BLaER1 treated with 17β-estradiol and CSF1 and Interleukin-3, amounts not matched to agents 10 nM and 100 nM (cell line): ENCODE data around the gene OR1L8.
"Not testable (repeated sequence)": the region's sequence is repeated elsewhere in the genome, so short reads cannot be mapped to it uniquely, and the experiment has no call there.

ENCODE experiments used
- H3K27ac ChIP-seq, 11 experiments: shearing (Covaris generic); formaldehyde crosslinking; 2 replicates each; pipeline ENCODE4 v1.8.1; 2022
- H3K27me3 ChIP-seq, 11 experiments: shearing (Covaris generic); formaldehyde crosslinking; 2 replicates each; pipeline ENCODE4 v1.8.1; 2022
- H3K36me3 ChIP-seq, 11 experiments: shearing (Covaris generic); formaldehyde crosslinking; 2 replicates each; pipeline ENCODE4 v1.8.1; 2022
- H3K4me1 ChIP-seq, 10 experiments: shearing (Covaris generic); formaldehyde crosslinking; 2 replicates each; pipeline ENCODE4 v1.8.1; 2022
- H3K4me2 ChIP-seq, 11 experiments: shearing (Covaris generic); formaldehyde crosslinking; 2 replicates each; pipeline ENCODE4 v1.8.1; 2022
- H3K4me3 ChIP-seq, 10 experiments: shearing (Covaris generic); formaldehyde crosslinking; 2 replicates each; pipeline ENCODE4 v1.8.1; 2022
- H3K9ac ChIP-seq, 11 experiments: shearing (Covaris generic); formaldehyde crosslinking; 2 replicates each; pipeline ENCODE4 v1.8.1; 2022
- H3K9me3 ChIP-seq, 11 experiments: shearing (Covaris generic); formaldehyde crosslinking; replicated peaks in 1 of 11; 2 replicates each; pipeline ENCODE4 v1.8.1; 2022
- H4K20me1 ChIP-seq, 11 experiments: shearing (Covaris generic); formaldehyde crosslinking; 2 replicates each; pipeline ENCODE4 v1.8.1; 2022
- Cebpa-rat ChIP-seq, 11 experiments: shearing (Covaris generic); IDR thresholded peaks; 2 replicates each; pipeline ENCODE4 v1.8.1; 2022

OR1L8 gene

GRCh38 chr9:122583284-122583683, at the start of gene OR1L8:
Gene OR1L8, minus strand, starts transcription at chr9:122583384. Its CDS starts 14,907 bp downstream, at chr9:122568477.
- not testable (repeated sequence) for H3K9me3 ChIP-seq, H3K4me3 ChIP-seq, H3K4me2 ChIP-seq, H3K36me3 ChIP-seq, H3K4me1 ChIP-seq, H3K27me3 ChIP-seq, H3K9ac ChIP-seq, H3K27ac ChIP-seq, H4K20me1 ChIP-seq

GRCh38 chr9:122619996-122620395, 36.8 kb upstream of the OR1L8 start:
- H3K27ac ChIP-seq = no peak overlapping the region
- H4K20me1 ChIP-seq = no peaks in the 10 kb centered on the region
- no peaks in the 10 kb centered on the region for H3K27me3 ChIP-seq
- no peak for TF ChIP-seq Cebpa-rat (IDR thresholded peaks at IDR 0.05)
- H3K4me2 ChIP-seq = no peak overlapping the region
- no peak overlapping the region for H3K4me3 ChIP-seq
- H3K36me3 ChIP-seq = no peaks in the 10 kb centered on the region
- H3K9ac ChIP-seq = no peak overlapping the region
- peaks cover 0 to 15% (median 7%) of the 10 kb centered on the region in 11 experiments; a peak in 8 of 22 replicates for H3K9me3 ChIP-seq
- H3K4me1 ChIP-seq = no peaks in the 10 kb centered on the region

- H4K20me1 ChIP-seq = no peaks in the 10 kb centered on the region
- H3K4me1 ChIP-seq = no peaks in the 10 kb centered on the region
- H3K9ac ChIP-seq = no peak within 1 kb of the TSS
- H3K27me3 ChIP-seq = no peaks in the 10 kb centered on the region
- H3K36me3 ChIP-seq = no peaks in the 10 kb centered on the region
- H3K9me3 ChIP-seq = peaks cover 0 to 7% (median 0%) of the 10 kb centered on the region in 11 experiments; a peak in 4 of 22 replicates
- no peak within 1 kb of the TSS for H3K4me3 ChIP-seq
- H3K4me2 ChIP-seq = no peak within 1 kb of the TSS
- TF ChIP-seq Cebpa-rat (IDR thresholded peaks at IDR 0.05) = no peak
- no peak within 1 kb of the TSS for H3K27ac ChIP-seq
Observed at GRCh38 chr9:122614362-122614761, 31.2 kb upstream of the OR1L8 start, which contains the start of gene OR1Q1. Gene OR1Q1, plus strand, starts transcription at chr9:122614738. Its CDS starts 0 bp downstream, at chr9:122614738.

- H3K4me3 ChIP-seq = no peak overlapping the region
- H3K4me2 ChIP-seq = no peak overlapping the region
- no peak overlapping the region for H3K9ac ChIP-seq
- no peaks in the 10 kb centered on the region for H3K9me3 ChIP-seq
- H4K20me1 ChIP-seq = no peaks in the 10 kb centered on the region
- no peaks in the 10 kb centered on the region for H3K4me1 ChIP-seq
- H3K36me3 ChIP-seq = no peaks in the 10 kb centered on the region
- H3K27ac ChIP-seq = no peak overlapping the region
- H3K27me3 ChIP-seq = no peaks in the 10 kb centered on the region
- no peak for TF ChIP-seq Cebpa-rat (IDR thresholded peaks at IDR 0.05)
Observed at GRCh38 chr9:122609804-122610203, 26.6 kb upstream of the OR1L8 start.

- TF ChIP-seq Cebpa-rat (IDR thresholded peaks at IDR 0.05) = no peak
- Histone ChIP-seq H3K4me2 (no peak overlapping the region), H3K27ac (no peak overlapping the region), H3K4me3 (no peak overlapping the region), H4K20me1 (no peaks in the 10 kb centered on the region), H3K9ac (no peak overlapping the region), H3K9me3 (peaks cover 3 to 6% (median 4%) of the 10 kb centered on the region in 11 experiments; a peak in 16 of 22 replicates), H3K4me1 (no peaks in the 10 kb centered on the region), H3K27me3 (no peaks in the 10 kb centered on the region), H3K36me3 (no peaks in the 10 kb centered on the region)
Observed at GRCh38 chr9:122606587-122606986, 23.4 kb upstream of the OR1L8 start.

- no peak for TF ChIP-seq Cebpa-rat (IDR thresholded peaks at IDR 0.05)
- Histone ChIP-seq H3K27me3 (no peaks in the 10 kb centered on the region), H3K9ac (no peak overlapping the region), H3K36me3 (no peaks in the 10 kb centered on the region), H3K4me1 (no peaks in the 10 kb centered on the region), H3K27ac (no peak overlapping the region), H3K9me3 (peaks cover 4 to 15% (median 6%) of the 10 kb centered on the region in 11 experiments; a peak in 16 of 22 replicates), H3K4me3 (no peak overlapping the region), H4K20me1 (no peaks in the 10 kb centered on the region), H3K4me2 (no peak overlapping the region)
Observed at GRCh38 chr9:122605691-122606090, 22.5 kb upstream of the OR1L8 start.

- no peak overlapping the region for H3K9ac ChIP-seq
- no peaks in the 10 kb centered on the region for H3K36me3 ChIP-seq
- no peaks in the 10 kb centered on the region for H3K4me1 ChIP-seq
- H4K20me1 ChIP-seq = no peaks in the 10 kb centered on the region
- no peaks in the 10 kb centered on the region for H3K27me3 ChIP-seq
- no peak overlapping the region for H3K4me2 ChIP-seq
- H3K27ac ChIP-seq = no peak overlapping the region
- peaks cover 0 to 15% (median 5%) of the 10 kb centered on the region in 11 experiments; a peak in 4 of 22 replicates for H3K9me3 ChIP-seq
- no peak for TF ChIP-seq Cebpa-rat (IDR thresholded peaks at IDR 0.05)
- H3K4me3 ChIP-seq = no peak overlapping the region
Observed at GRCh38 chr9:122580360-122580759, 2.8 kb downstream of the OR1L8 start.

- Histone ChIP-seq H3K4me2 (no peak overlapping the region), H3K4me1 (no peaks in the 10 kb centered on the region), H3K9me3 (peaks cover 0 to 15% (median 5%) of the 10 kb centered on the region in 11 experiments; a peak in 4 of 22 replicates), H3K27ac (no peak overlapping the region), H3K4me3 (no peak overlapping the region), H4K20me1 (no peaks in the 10 kb centered on the region), H3K27me3 (no peaks in the 10 kb centered on the region), H3K9ac (no peak overlapping the region), H3K36me3 (no peaks in the 10 kb centered on the region)
- TF ChIP-seq Cebpa-rat (IDR thresholded peaks at IDR 0.05) = no peak
Observed at GRCh38 chr9:122579874-122580273, 3.3 kb downstream of the OR1L8 start.

GRCh38 chr9:122572456-122572855, 10.7 kb downstream of the OR1L8 start:
- H3K4me1 ChIP-seq = no peaks in the 10 kb centered on the region
- H3K36me3 ChIP-seq = no peaks in the 10 kb centered on the region
- H3K27me3 ChIP-seq = no peaks in the 10 kb centered on the region
- H3K4me3 ChIP-seq = no peak overlapping the region
- no peak overlapping the region for H3K9ac ChIP-seq
- TF ChIP-seq Cebpa-rat (IDR thresholded peaks at IDR 0.05) = no peak
- H3K9me3 ChIP-seq = peaks cover 0 to 9% (median 0%) of the 10 kb centered on the region in 11 experiments; a peak in 3 of 22 replicates
- H3K27ac ChIP-seq = no peak overlapping the region
- no peaks in the 10 kb centered on the region for H4K20me1 ChIP-seq
- no peak overlapping the region for H3K4me2 ChIP-seq

GRCh38 chr9:122567901-122568300, 15.3 kb downstream of the OR1L8 start:
- no peaks in the 10 kb centered on the region for H3K4me1 ChIP-seq
- H3K4me3 ChIP-seq = no peak overlapping the region
- H3K4me2 ChIP-seq = no peak overlapping the region
- H3K9me3 ChIP-seq = peaks cover 6 to 16% (median 10%) of the 10 kb centered on the region in 11 experiments; a peak in 11 of 22 replicates
- no peaks in the 10 kb centered on the region for H3K27me3 ChIP-seq
- no peak overlapping the region for H3K9ac ChIP-seq
- no peaks in the 10 kb centered on the region for H3K36me3 ChIP-seq
- no peak for TF ChIP-seq Cebpa-rat (IDR thresholded peaks at IDR 0.05)
- H4K20me1 ChIP-seq = no peaks in the 10 kb centered on the region
- no peak overlapping the region for H3K27ac ChIP-seq
